ENCODE results near the gene TACR1.

The TACR1 gene

DNA sequence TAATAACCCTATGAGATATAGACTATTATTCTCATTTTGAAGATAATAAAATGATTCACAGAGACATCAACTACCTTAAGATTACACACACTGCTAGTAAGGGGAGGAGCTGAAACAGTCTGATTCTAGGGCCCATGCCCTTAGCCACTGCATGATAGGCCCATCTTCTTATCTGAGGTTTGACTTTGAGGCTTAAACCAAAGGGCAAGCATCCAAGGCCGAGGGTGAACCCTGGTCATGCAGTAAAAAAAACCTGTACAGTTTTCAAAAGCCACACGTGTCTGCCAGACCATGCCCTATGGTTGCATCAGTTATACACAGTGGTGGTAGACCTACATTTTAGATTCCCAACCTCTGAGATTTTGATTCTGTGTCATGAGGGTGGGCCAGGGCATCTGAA, 196.0 kb downstream of the TACR1 start:
- Histone ChIP-seq H3K4me1 (no peaks in the 10 kb centered on the region), H3K36me3 (no peaks in the 10 kb centered on the region), H3K9me3 (no peaks in the 10 kb centered on the region), H3K27me3 (no peaks in the 10 kb centered on the region), H3K4me3 (ENCODE audit: low read depth, low read length) (no peak overlapping the region)
- no peak for DNase-seq
- TF ChIP-seq, protein P1, sequence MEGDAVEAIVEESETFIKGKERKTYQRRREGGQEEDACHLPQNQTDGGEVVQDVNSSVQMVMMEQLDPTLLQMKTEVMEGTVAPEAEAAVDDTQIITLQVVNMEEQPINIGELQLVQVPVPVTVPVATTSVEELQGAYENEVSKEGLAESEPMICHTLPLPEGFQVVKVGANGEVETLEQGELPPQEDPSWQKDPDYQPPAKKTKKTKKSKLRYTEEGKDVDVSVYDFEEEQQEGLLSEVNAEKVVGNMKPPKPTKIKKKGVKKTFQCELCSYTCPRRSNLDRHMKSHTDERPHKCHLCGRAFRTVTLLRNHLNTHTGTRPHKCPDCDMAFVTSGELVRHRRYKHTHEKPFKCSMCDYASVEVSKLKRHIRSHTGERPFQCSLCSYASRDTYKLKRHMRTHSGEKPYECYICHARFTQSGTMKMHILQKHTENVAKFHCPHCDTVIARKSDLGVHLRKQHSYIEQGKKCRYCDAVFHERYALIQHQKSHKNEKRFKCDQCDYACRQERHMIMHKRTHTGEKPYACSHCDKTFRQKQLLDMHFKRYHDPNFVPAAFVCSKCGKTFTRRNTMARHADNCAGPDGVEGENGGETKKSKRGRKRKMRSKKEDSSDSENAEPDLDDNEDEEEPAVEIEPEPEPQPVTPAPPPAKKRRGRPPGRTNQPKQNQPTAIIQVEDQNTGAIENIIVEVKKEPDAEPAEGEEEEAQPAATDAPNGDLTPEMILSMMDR (IDR thresholded peaks at IDR 0.05; ENCODE audit: low read depth, low read length), result no peak

DNA sequence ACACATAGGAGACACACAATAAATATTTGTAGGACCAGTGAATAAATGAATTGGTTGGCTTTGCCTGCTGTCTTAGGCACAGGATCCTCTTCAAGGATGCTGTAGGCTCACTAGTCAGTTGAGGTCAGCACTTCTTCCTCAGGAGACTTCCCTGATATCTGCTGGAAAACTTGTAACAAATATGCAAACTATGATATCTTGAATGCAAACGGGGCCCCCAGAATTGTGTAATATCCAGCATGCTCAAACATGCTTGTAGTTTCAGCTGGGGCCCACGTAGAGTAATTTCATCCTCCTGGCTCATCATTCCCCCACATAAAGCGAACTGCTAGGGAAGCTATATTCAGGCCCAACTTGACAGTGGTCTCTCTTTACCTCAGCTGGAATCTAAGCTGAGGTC, 197.3 kb downstream of the TACR1 start:
- Histone ChIP-seq H3K9me3 (no peaks in the 10 kb centered on the region), H3K4me1 (no peaks in the 10 kb centered on the region), H3K36me3 (no peaks in the 10 kb centered on the region), H3K4me3 (ENCODE audit: low read depth, low read length) (no peak overlapping the region), H3K27me3 (no peaks in the 10 kb centered on the region)
- DNase-seq, result no peak
- TF ChIP-seq, protein P1 (IDR thresholded peaks at IDR 0.05; ENCODE audit: low read depth, low read length), result no peak

DNA sequence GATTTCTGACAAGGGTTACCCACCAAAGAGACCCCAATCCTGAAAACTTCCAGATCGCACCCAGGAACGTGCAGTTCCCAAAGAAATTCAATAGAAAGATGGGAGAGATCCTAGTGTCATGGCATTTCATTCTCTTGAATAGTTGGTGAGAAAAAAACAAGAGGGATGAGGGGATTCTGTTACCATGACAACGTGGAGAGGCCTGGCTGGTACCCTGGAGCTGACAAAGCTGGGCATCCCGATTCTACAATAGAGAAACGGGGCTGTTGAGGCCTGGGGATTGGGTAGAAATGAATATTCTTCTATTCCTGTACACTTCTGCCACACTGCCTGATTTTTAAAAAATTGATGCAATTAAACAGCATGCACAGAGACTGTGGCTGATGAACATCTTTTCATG, 199.9 kb downstream of the TACR1 start:
- Histone ChIP-seq H3K9me3 (no peaks in the 10 kb centered on the region), H3K36me3 (no peaks in the 10 kb centered on the region), H3K4me3 (ENCODE audit: low read depth, low read length) (no peak overlapping the region), H3K4me1 (no peaks in the 10 kb centered on the region), H3K27me3 (no peaks in the 10 kb centered on the region)
- no peak for DNase-seq
- TF ChIP-seq, protein P1 (IDR thresholded peaks at IDR 0.05; ENCODE audit: low read depth, low read length), result no peak
